Loucy (cell line): ENCODE measurements around the gene KDM2B.

Source experiments
- CTCF ChIP-seq: fragments of 200-600 bp; sonication (generic); conservative IDR thresholded peaks from 2 replicates; pipeline ENCODE4 v1.5.1; 2014; ENCODE audit warnings: mild to moderate bottlenecking, antibody characterized with exemption, low read length
- EZH2phosphoT487 ChIP-seq: fragments of 200-600 bp; IDR thresholded peaks from 2 replicates; pipeline ENCODE4 v1.6.1; 2018; ENCODE audit warnings: antibody characterized with exemption, mild to moderate bottlenecking, moderate library complexity, borderline replicate concordance

- TF ChIP-seq CTCF = no peak
- no peak for TF ChIP-seq EZH2phosphoT487
These were observed 34.1 kb upstream of the KDM2B start for GRCh38 chr12:121614872-121615467.
